GM18508 (cell line): Measurements from ENCODE around the gene DARS1.
"Not testable (repeated sequence)": the region's sequence is repeated elsewhere in the genome, so short reads cannot be mapped to it uniquely, and the experiment has no call there.

Source experiments
- ATAC-seq: cut with Tn5 transposase; IDR thresholded peaks from one replicate; pipeline ENCODE4 v1.9.1; 2021; ENCODE audit warnings: moderate number of reproducible peaks; ENCODE audit not compliant: insufficient read depth, unreplicated experiment

Gene DARS1

GRCh38 chr2:135894930-135895329, 90.5 kb downstream of the DARS1 start:
- ATAC-seq: no peak

- ATAC-seq: no peak
These were observed 92.0 kb downstream of the DARS1 start for GRCh38 chr2:135893374-135893794.

- ATAC-seq: no peak
These were observed 94.6 kb downstream of the DARS1 start for GRCh38 chr2:135890835-135891234.

GRCh38 chr2:135890149-135890548, 95.3 kb downstream of the DARS1 start:
- ATAC-seq: no peak

GRCh38 chr2:135888587-135888986, 96.8 kb downstream of the DARS1 start:
- not testable (repeated sequence) for ATAC-seq

- ATAC-seq: no peak
These were observed 99.7 kb downstream of the DARS1 start for GRCh38 chr2:135885709-135886108.

GRCh38 chr2:135882415-135882814, 103.0 kb downstream of the DARS1 start:
- no peak for ATAC-seq

- not testable (repeated sequence) for ATAC-seq
These were observed 108.7 kb downstream of the DARS1 start for GRCh38 chr2:135876770-135877169.

GRCh38 chr2:135876066-135876711, 109.2 kb downstream of the DARS1 start, which contains the start of gene MCM6:
Gene MCM6 (minus strand): TSS chr2:135876443. CDS start chr2:135876365, 78 bp downstream.
- ATAC-seq: peak; percentile 75

GRCh38 chr2:135875491-135876065, 109.8 kb downstream of the DARS1 start:
- peak; percentile 39 for ATAC-seq

GRCh38 chr2:135874777-135875365, 110.6 kb downstream of the DARS1 start:
- no peak for ATAC-seq

GRCh38 chr2:135870571-135870970, 114.9 kb downstream of the DARS1 start:
- no peak for ATAC-seq

- ATAC-seq: no peak
These were observed 122.2 kb downstream of the DARS1 start for GRCh38 chr2:135863233-135863632.

GRCh38 chr2:135862718-135863117, 122.7 kb downstream of the DARS1 start:
- ATAC-seq: no peak
